HCT116 (cell line): ENCODE data around the gene ADGRL3. TPM values are rescaled to one million over a fixed set of nuclear protein-coding genes. Genes with fewer than 3 reads are reported as not detected.

Experiments used
- ATAC-seq: fragments of 200-7000 bp; cut with Tn5 transposase; 2 replicates; pipeline ENCODE4 v1.9.1; 2020; ENCODE audit warnings: mild to moderate bottlenecking, moderate library complexity
- BruUV-seq: library from RNA; stranded (reverse); fragments of 400-500 nt; replicated peaks from 2 replicates; lab custom pipeline; 2021; lab: Mats Ljungman, UMichigan
- CTCF ChIA-PET: fragments of 300-600 bp; sonication (Branson Sonifier 250); formaldehyde crosslinking; loops from one replicate; lab custom pipeline; 2021; ENCODE audit warnings: antibody characterized with exemption; lab: Charles Lee
- POLR2A ChIA-PET: fragments of 300-600, 350-600 bp; sonication (Branson Sonifier 250); formaldehyde crosslinking; loops from one replicate; lab custom pipeline; 2021; ENCODE audit warnings: antibody characterized with exemption; lab: Charles Lee
- RAD21 ChIA-PET, 2 experiments: fragments of 300-600 bp; sonication (Branson Sonifier 250); formaldehyde crosslinking; loops; one replicate each; lab custom pipeline; 2023; ENCODE audit warnings: low total read pairs in 2 of 2; ENCODE audit not compliant: uncharacterized antibody in 2 of 2, unreplicated experiment in 2 of 2, low non-redundant PET in 1 of 2; lab: Charles Lee
- DNase-seq: peaks from one replicate; pipeline ENCODE4 v3.0.0-alpha.2; 2010; ENCODE audit warnings: low read depth, low spot score
- H2AFZ ChIP-seq: fragments of 200-600 bp; shearing (Covaris generic), sonication (generic); 2 replicates; pipeline ENCODE4 v1.6.1; 2017; ENCODE audit warnings: low read depth, mixed run types, mixed read lengths, antibody characterized with exemption, low read length; ENCODE audit not compliant: poor library complexity, severe bottlenecking
- H3K27ac ChIP-seq: 2 replicates; pipeline ENCODE4 v1.5.1; 2012; ENCODE audit warnings: low read depth, low read length
- H3K27me3 ChIP-seq: fragments of 200-600 bp; sonication (generic); 2 replicates; pipeline ENCODE4 v1.6.1; 2016; ENCODE audit warnings: mixed run types, low read length, mixed read lengths; ENCODE audit not compliant: insufficient read depth
- H3K36me3 ChIP-seq, 2 experiments: fragments of 200-500 bp in 1 of 2; fragments of 200-600 bp in 1 of 2; sonication (Bioruptor generic) in 1 of 2; sonication (generic) in 1 of 2; 2 replicates each; pipeline versions ENCODE4 v1.5.1 to v1.6.1; 2014 to 2016; ENCODE audit warnings: low read length in 2 of 2, inconsistent platforms in 1 of 2, mixed read lengths in 1 of 2, mixed run types in 1 of 2; ENCODE audit not compliant: insufficient read depth in 2 of 2, control insufficient read depth in 1 of 2
- H3K4me1 ChIP-seq, 2 experiments: fragments of 200-600 bp in 1 of 2; sonication (generic) in 1 of 2; 2 replicates each; pipeline versions ENCODE4 v1.5.1 to v1.6.1; 2012 to 2017; ENCODE audit warnings: low read length in 2 of 2, inconsistent platforms in 1 of 2, mild to moderate bottlenecking in 1 of 2, mixed read lengths in 1 of 2, mixed run types in 1 of 2, moderate library complexity in 1 of 2; ENCODE audit not compliant: insufficient read depth in 2 of 2, control insufficient read depth in 1 of 2
- H3K4me2 ChIP-seq: fragments of 200-600 bp; sonication (generic); 2 replicates; pipeline ENCODE4 v1.6.1; 2017; ENCODE audit warnings: mixed run types, low read length, mixed read lengths
- H3K4me3 ChIP-seq, 2 experiments: fragments of 200-600 bp in 1 of 2; sonication (generic) in 1 of 2; replicated peaks in 1 of 2; 2 replicates each; pipeline ENCODE4 v1.5.1; 2011 to 2016; ENCODE audit warnings: low read length in 2 of 2, control low read depth in 1 of 2, low read depth in 1 of 2, mild to moderate bottlenecking in 1 of 2, mixed read lengths in 1 of 2, mixed run types in 1 of 2
- H3K79me2 ChIP-seq: fragments of 200-600 bp; sonication (generic); 2 replicates; pipeline ENCODE4 v1.6.1; 2017; ENCODE audit warnings: mild to moderate bottlenecking, mixed run types, low read length, moderate library complexity, mixed read lengths; ENCODE audit not compliant: insufficient read depth
- H3K9ac ChIP-seq: fragments of 200-600 bp; sonication (generic); 2 replicates; pipeline ENCODE4 v1.6.1; 2016; ENCODE audit warnings: low read length, mixed read lengths
- H3K9me2 ChIP-seq: fragments of 200-600 bp; sonication (generic), shearing (Covaris generic); 2 replicates; pipeline ENCODE4 v1.6.1; 2017; ENCODE audit warnings: mixed run types, mild to moderate bottlenecking, moderate library complexity; ENCODE audit not compliant: insufficient read depth
- H3K9me3 ChIP-seq, 2 experiments: fragments of 200-500 bp in 1 of 2; fragments of 200-600 bp in 1 of 2; sonication (Bioruptor generic) in 1 of 2; sonication (generic) in 1 of 2; 2 replicates each; pipeline ENCODE4 v1.6.1; 2014 to 2017; ENCODE audit warnings: low read length in 2 of 2, mixed read lengths in 2 of 2, inconsistent platforms in 1 of 2, low read depth in 1 of 2, mild to moderate bottlenecking in 1 of 2, mixed run types in 1 of 2, moderate library complexity in 1 of 2; ENCODE audit not compliant: control insufficient read depth in 1 of 2, insufficient read depth in 1 of 2
- H4K20me1 ChIP-seq: fragments of 200-600 bp; sonication (generic), shearing (Covaris generic); 2 replicates; pipeline ENCODE4 v1.6.1; 2017; ENCODE audit warnings: mixed run types, mild to moderate bottlenecking, moderate library complexity; ENCODE audit not compliant: insufficient read depth
- ATF3 ChIP-seq: IDR thresholded peaks from 2 replicates; pipeline ENCODE4 v1.6.1; 2012
- CBX3 ChIP-seq: IDR thresholded peaks from 2 replicates; pipeline ENCODE4 v1.6.1; 2012; ENCODE audit warnings: low read depth
- CEBPB ChIP-seq: IDR thresholded peaks from 2 replicates; pipeline ENCODE4 v1.6.1; 2012; ENCODE audit warnings: low read depth
- EGR1 ChIP-seq: IDR thresholded peaks from 2 replicates; pipeline ENCODE4 v1.6.1; 2012; ENCODE audit warnings: low read depth
- EZH2 ChIP-seq: fragments of 200-600 bp; sonication (generic); IDR thresholded peaks from 2 replicates; pipeline ENCODE4 v1.6.1; 2017; ENCODE audit warnings: antibody characterized with exemption, mixed run types
- FOSL1 ChIP-seq: IDR thresholded peaks from 2 replicates; pipeline ENCODE4 v1.6.1; 2012; ENCODE audit warnings: low read depth
- JUND ChIP-seq: IDR thresholded peaks from 2 replicates; pipeline ENCODE4 v1.6.1; 2012
- POLR2A ChIP-seq: IDR thresholded peaks from 2 replicates; pipeline ENCODE4 v1.7.0; 2011; ENCODE audit warnings: borderline replicate concordance; ENCODE audit not compliant: insufficient read depth, insufficient read length; ENCODE audit errors: extremely low read depth
- POLR2AphosphoS5 ChIP-seq: IDR thresholded peaks from 2 replicates; pipeline ENCODE4 v1.6.1; 2011; ENCODE audit warnings: mild to moderate bottlenecking, low read depth, low read length, moderate library complexity
- REST ChIP-seq: IDR thresholded peaks from 2 replicates; pipeline ENCODE4 v1.6.1; 2012; ENCODE audit warnings: low read depth
- SIN3A ChIP-seq: IDR thresholded peaks from 2 replicates; pipeline ENCODE4 v1.6.1; 2012; ENCODE audit warnings: low read depth
- SP1 ChIP-seq: IDR thresholded peaks from 2 replicates; pipeline ENCODE4 v1.6.1; 2012; ENCODE audit warnings: low read depth
- SRF ChIP-seq: IDR thresholded peaks from 2 replicates; pipeline ENCODE4 v1.6.1; 2012; ENCODE audit warnings: low read depth
- TCF7L2 ChIP-seq: IDR thresholded peaks from 2 replicates; pipeline ENCODE4 v1.7.0; 2011; ENCODE audit warnings: borderline replicate concordance, inconsistent platforms; ENCODE audit not compliant: insufficient read depth, insufficient read length; ENCODE audit errors: extremely low read depth
- ZNF274 ChIP-seq: fragments of 200-500 bp; sonication (Bioruptor generic); IDR thresholded peaks from 2 replicates; pipeline ENCODE4 v1.6.1; 2014; ENCODE audit warnings: mild to moderate bottlenecking, low read depth, low read length, inconsistent platforms
- intact Hi-C: fragments of 100-400 bp; cut with micrococcal nuclease; formaldehyde crosslinking; loops from 2 replicates; pipeline ENCODE4 v1.10.0; 2022
- total RNA-seq: library from RNA; stranded (reverse); gene quantifications from one replicate; pipeline ENCODE4 v1.2.1, GENCODE V29; 2021; ENCODE audit not compliant: unreplicated experiment

The ADGRL3 gene
- total RNA-seq, 1 experiment from 2014 or later: not detected

GRCh38 chr4:61425315-61425714 lies 225.2 kb downstream of the ADGRL3 start:
- intact Hi-C loops: no loop called here
- no peaks in the 10 kb centered on the region for H3K27me3 ChIP-seq
- POLR2A ChIA-PET: no interaction called here
- H3K36me3 ChIP-seq: no peaks in the 10 kb centered on the region
- no peaks in the 10 kb centered on the region for H3K9me2 ChIP-seq
- no TSS peak for BruUV-seq
- CTCF ChIA-PET: no interaction called here
- no peak for DNase-seq
- no peak overlapping the region for H3K27ac ChIP-seq
- ATAC-seq: no peak
- no peaks in the 10 kb centered on the region for H4K20me1 ChIP-seq
- H3K9me3 ChIP-seq: peaks cover 3 to 21% of the 10 kb centered on the region in 2 experiments; a peak in 2 of 4 replicates
- H2AFZ ChIP-seq: no peak overlapping the region
- H3K79me2 ChIP-seq: no peaks in the 10 kb centered on the region
- H3K9ac ChIP-seq: no peak overlapping the region
- no peaks in the 10 kb centered on the region for H3K4me1 ChIP-seq
- TF ChIP-seq REST (no peak), EGR1 (no peak), SIN3A (no peak), POLR2AphosphoS5 (no peak), ATF3 (no peak), FOSL1 (no peak), CBX3 (no peak), POLR2A (no peak), TCF7L2 (no peak), EZH2 (no peak), SRF (no peak), ZNF274 (no peak), CEBPB (no peak), SP1 (no peak), JUND (no peak)
- no peak overlapping the region for H3K4me3 ChIP-seq
- RAD21 ChIA-PET: no interaction called here
- H3K4me2 ChIP-seq: no peak overlapping the region
